C1 segment of cervical spinal cord (tissue), 14 donors: Measurements from ENCODE around the gene SCAF4.
"Not testable (repeated sequence)": the region's sequence is repeated elsewhere in the genome, so short reads cannot be mapped to it uniquely, and the experiment has no call there.

Source experiments
- DNase-seq, 14 donors: peaks; one replicate each; lab custom pipeline; 2025; lab: John Stamatoyannopoulos, UW

Gene SCAF4

DNA sequence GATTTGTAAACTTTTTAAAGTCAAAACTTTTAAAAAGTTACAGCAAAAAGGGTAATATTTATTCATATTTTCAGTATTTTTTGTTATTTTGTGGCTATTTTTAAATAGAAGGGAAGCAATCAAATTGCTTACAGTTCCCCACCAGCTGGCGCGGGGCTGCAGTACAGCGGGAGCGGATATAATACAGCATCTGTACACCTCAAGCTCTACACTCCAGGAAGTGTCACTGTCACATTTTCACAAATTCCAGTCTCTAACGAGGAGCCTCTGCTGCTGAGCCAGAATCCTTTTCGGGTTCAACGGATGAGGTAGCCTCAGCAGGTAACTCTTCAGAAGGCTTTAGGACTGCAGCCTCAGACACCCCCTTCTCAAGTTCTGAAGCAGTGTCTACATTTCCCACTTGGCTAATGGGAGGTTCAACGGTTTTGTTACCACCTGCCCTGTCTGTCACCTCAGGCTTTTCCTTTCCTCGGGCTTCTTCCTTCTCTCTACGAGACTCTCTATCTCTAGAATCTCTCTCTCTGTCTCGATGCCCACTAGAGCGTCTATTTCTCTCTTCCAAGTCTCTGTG is 60.7 kb downstream of the SCAF4 start:
- DNase-seq, result no peak

DNA sequence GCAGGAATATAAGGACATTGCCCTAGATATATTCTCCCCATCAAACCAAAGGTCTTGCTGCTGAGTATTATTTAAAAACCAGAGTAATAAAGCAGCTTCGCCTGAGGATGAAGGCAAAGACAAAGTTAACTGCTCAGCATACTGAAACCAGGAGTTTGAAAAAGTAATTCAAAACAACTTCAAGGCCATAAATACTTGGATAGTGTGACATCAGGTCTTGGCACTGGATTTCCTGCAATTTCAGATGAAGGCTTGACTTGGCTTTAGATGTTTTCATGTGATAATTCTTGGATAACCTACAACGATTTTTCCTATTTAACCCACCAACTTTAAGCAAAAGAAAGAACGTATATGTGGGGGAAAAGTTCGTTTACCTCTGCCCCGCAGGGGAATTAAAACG is 61.8 kb downstream of the SCAF4 start:
- no peak for DNase-seq

DNA sequence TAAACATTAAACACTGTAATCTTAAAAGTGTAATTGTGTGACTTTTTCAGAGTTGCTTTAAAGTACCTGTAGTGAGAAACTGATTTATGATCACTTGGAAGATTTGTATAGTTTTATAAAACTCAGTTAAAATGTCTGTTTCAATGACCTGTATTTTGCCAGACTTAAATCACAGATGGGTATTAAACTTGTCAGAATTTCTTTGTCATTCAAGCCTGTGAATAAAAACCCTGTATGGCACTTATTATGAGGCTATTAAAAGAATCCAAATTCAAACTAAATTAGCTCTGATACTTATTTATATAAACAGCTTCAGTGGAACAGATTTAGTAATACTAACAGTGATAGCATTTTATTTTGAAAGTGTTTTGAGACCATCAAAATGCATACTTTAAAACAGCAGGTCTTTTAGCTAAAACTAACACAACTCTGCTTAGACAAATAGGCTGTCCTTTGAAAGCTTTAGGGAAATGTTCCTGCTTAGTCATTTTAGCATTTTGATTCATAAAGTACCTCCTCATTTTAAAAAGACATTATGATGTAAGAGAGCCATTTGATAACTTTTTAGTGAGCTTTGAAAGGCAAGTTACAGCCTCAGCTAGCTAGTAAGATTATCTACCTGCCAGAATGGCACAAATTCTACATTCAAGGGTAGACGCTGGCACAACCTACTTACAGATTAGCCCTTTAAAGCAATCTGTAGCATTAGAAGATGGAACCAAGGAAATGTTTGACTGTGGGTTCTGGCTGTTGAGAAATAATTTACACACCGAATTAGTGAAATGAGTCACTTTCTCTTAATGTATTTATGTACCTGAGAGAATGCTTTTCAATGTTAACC is 63.0 kb downstream of the SCAF4 start:
- DNase-seq, result no peak

DNA sequence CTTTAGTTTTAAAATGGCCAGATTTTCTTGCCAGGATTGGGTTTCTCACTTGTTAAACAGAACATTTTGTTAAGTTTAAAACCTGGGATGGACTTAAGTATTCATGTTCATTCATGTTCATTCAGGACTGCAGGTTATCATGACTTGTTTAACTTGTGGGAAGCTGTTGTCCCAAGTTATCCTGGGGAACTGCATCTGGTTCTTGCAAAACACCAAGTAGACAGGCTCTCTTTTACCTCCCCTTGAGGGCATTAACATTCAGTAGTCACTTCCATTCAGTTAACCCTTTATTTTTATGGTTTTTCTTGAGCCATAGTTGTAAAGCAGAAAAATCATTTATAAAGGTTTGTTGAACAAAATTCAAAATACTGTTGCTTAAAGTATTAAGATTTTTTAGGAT is 64.3 kb downstream of the SCAF4 start:
- no peak for DNase-seq

DNA sequence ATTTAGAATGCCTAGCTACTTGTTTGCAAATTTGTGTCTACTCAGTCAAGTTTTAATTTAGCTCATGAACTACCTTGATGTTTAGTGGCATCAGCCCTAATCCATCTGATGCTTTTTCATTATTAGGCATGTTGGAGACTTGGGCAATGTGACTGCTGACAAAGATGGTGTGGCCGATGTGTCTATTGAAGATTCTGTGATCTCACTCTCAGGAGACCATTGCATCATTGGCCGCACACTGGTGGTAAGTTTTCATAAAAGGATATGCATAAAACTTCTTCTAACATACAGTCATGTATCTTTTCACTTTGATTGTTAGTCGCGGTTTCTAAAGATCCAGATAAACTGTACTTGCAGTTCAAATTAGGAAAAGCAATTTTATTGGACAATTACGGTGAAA is 64.8 kb downstream of the SCAF4 start:
- no peak for DNase-seq

DNA sequence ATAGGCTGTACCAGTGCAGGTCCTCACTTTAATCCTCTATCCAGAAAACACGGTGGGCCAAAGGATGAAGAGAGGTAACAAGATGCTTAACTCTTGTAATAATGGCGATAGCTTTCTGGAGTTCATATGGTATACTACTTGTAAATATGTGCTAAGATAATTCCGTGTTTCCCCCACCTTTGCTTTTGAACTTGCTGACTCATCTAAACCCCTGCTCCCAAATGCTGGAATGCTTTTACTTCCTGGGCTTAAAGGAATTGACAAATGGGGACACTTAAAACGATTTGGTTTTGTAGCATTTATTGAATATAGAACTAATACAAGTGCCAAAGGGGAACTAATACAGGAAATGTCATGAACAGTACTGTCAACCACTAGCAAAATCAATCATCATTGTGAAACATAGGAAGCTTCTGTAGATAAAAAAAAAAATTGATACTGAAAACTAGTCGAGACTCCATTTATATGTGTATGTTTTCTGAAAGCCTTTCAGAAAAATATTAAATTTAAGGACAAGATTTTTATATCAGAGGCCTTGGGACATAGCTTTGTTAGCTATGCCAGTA is 65.4 kb downstream of the SCAF4 start:
- no peak for DNase-seq

DNA sequence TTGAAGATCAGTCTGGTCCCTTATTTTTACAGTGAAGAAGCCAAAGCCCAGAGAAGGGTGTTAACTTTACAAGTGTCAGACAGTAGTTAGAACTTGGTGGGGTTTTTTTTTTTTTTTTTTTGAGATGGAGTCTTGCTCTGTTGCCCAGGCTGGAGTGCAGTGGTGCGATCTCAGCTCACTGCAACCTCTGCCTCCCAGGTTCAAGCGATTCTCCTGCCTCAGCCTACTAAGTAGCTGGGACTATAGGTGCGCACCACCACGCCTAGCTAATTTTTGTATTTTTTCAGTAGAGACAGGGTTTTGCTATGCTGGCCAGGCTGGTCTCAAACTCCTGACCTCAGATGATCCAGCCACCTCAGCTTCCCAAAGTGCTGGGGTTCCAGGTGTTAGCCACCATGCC is 66.0 kb downstream of the SCAF4 start:
- not testable (repeated sequence) for DNase-seq

DNA sequence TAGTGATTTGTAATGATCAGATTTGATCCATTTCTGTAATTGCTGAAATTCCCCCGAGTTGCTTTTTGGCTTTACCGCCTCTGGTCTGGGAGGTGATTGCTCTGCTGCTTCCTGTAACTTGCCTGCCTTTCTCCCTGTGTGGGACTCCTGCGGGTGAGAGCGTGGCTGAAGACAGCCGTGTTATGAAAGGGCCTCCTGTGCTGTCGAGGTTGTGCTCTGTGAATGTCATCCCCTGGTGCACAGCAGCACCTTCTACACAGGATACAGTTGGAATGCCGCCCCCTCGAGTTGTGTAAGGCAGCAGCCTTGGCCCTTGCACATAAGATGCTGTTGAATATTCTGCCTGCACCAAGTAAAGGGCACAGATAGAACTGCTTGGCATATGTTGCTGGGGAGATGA is 66.5 kb downstream of the SCAF4 start:
- no peak for DNase-seq

DNA sequence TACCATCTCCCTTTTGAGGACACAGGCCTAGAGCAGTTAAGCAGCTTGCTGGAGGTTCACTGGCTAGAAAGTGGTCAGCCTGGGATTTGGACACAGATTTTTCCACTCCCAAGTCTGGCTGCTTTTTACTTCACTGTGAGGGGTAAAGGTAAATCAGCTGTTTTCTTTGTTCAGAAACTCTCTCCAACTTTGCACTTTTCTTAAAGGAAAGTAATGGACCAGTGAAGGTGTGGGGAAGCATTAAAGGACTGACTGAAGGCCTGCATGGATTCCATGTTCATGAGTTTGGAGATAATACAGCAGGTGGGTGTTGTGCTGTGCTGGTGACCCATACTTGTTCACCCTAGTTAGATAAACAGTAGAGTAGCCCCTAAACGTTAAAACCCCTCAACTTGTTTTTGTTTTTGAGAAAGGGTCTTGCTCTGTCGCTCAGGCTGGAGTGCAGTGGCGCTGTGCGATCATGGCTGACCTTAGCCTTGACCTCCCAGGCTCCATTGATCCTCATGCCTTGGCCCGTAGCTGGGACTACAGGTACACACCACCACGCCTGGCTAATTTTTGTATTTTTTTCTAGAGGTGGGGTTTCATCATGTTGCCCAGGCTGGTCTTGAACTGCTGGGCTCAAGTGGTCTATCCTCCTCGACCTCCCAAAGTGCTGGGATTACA is 68.2 kb downstream of the SCAF4 start:
- no peak for DNase-seq

DNA sequence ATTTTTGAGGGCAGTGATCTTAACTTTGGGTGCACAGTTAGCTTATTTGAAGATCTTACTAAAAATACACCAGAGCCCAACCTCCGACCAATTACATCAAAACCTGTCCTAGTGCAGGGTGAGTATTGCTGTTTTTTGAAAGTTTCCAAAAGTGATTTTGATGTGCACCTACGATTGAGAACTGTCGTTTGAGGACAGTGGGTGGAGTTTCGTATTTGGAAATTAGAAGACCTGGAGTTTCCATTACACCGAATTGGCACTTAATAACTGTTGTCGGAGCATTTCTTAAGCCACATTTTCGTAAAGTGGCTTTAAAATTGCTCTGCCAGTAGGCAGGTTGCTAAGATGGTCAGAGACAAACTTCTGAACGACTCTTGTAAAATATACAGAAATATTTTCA is 71.3 kb downstream of the SCAF4 start:
- no peak for DNase-seq

DNA sequence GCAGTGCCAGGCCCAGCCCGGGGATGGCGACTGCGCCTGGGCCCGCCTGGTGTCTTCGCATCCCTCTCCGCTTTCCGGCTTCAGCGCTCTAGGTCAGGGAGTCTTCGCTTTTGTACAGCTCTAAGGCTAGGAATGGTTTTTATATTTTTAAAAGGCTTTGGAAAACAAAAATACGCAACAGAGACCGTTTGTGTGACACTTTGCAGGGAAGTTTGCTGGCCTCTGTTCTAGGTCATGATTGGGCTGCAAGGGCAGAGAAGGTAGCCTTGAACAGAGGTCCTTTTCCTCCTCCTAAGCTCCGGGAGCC is 71.7 kb downstream of the SCAF4 start:
- peak in 3 of 14 donors; percentile 38 to 60 (median 50) for DNase-seq

DNA sequence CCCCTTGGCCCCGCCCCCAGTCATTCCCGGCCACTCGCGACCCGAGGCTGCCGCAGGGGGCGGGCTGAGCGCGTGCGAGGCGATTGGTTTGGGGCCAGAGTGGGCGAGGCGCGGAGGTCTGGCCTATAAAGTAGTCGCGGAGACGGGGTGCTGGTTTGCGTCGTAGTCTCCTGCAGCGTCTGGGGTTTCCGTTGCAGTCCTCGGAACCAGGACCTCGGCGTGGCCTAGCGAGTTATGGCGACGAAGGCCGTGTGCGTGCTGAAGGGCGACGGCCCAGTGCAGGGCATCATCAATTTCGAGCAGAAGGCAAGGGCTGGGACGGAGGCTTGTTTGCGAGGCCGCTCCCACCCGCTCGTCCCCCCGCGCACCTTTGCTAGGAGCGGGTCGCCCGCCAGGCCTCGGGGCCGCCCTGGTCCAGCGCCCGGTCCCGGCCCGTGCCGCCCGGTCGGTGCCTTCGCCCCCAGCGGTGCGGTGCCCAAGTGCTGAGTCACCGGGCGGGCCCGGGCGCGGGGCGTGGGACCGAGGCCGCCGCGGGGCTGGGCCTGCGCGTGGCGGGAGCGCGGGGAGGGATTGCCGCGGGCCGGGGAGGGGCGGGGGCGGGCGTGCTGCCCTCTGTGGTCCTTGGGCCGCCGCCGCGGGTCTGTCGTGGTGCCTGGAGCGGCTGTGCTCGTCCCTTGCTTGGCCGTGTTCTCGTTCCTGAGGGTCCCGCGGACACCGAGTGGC is 72.2 kb downstream of the SCAF4 start, which contains the start of gene SOD1:
TSS of gene SOD1 (plus strand) at position 158 of the 723 bp plus-strand sequence. CDS start at position 235, 77 bp downstream.
- peak; percentile 67 to 96 (median 92) for DNase-seq

DNA sequence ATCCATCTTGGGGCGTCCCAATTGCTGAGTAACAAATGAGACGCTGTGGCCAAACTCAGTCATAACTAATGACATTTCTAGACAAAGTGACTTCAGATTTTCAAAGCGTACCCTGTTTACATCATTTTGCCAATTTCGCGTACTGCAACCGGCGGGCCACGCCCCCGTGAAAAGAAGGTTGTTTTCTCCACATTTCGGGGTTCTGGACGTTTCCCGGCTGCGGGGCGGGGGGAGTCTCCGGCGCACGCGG is 72.7 kb downstream of the SCAF4 start:
- no peak for DNase-seq

DNA sequence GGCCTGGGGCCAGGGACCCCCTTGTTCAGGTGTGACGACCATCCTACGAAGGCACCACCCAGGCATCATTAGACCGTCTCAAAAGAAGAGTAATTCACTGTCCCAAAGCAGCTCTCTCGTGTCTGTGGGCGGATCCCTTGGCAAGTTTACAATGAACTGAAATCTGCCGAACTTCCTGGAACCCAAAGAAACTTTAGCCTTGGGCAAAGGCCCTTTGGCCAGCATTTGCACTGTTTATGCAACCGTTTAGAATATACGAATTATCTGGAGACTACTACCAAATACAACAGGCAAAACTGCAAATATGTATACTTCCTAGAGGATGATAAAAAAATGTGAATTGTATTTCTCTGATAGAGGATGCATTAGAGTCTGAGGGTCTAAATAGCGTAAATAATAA is 73.9 kb downstream of the SCAF4 start:
- DNase-seq, result no peak

DNA sequence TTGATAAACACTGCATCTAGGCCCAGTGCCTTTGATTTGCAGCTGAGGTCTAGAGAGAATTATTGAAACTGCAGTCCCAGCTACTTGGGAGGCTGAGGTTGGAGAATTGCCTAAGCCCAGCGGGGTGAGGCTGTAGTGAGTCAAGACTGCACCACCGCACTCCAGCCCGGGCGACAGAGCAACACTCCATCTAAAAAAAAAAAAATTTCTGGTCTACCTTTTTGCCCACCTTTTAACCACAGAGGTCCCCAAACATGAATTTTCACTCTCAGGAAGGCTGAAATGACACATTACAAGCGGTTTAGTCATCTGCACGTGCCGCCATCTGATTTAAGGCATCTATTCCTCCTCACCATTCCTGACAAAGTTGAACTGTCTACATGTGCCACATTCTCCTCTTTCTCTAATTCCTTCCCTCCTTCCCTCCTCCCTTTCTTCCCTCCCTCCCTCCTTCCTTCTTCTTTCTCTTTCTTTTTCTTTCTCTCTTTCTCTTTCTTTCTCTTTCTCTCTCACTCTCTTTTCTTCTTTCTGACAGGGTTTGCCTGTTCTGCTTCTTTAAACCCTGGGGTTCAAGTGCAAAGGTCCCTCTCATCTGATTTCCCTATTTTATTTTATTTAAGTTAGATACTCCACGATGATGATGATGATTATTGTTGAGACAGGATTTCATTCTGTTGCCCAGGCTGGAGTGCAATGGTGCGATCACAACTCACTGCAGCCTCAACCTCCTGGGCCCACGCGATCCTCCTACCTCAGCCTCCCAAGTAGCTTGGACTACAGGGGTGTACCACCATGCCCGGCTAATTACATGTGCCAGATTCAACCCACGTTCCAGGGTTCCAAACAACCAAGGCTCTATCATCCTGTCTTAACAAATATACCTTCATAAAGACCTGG is 75.5 kb downstream of the SCAF4 start:
- DNase-seq, result no peak

DNA sequence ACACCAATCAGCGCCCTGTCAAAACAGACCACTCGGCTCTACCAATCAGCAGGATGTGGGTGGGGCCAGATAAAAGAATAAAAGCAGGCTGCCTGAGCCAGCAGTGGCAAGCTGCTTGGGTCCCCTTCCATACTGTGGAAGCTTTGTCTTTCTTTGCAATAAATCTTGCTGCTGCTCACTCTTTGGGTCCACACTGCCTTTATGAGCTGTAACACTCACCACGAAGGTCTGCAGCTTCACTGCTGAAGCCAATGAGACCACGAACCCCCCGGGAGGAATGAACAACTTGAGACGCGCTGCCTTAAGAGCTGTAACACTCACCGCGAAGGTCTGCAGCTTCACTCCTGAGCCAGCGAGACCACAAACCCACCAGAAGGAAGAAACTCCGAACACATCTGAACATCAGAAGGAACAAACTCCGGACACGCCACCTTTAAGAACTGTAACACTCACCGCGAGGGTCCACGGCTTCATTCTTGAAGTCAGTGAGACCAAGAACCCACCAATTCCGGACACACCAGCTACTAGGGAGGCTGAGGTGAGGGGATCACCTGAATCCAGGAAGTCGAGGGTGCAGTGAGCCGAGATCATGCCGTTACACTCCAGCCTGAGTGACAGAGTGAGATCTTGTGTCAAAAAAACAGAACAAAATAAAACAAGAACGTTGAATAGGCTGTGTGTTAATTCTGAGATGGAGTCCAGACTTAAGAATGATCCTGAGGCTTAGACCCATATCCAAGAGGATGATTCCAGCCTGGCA is 76.9 kb downstream of the SCAF4 start:
- not testable (repeated sequence) for DNase-seq

DNA sequence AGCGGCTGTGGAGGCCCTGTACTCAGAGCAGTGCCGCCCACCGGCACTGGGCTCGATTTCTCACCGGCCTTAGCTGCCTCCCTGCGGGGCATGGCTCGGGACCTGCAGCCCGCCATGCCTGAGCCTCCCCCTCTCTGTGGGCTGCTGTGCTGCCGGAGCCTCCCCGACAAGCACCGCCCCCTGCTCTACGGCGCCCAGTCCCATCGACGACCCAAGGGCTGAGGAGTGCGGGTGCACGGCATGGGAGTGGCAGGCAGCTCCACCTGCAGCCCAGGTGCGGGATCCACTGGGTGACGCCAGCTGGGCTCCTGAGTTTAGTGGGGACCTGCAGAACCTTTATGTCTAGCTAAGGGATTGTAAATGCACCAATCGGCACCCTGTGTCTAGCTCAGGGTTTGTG is 77.6 kb downstream of the SCAF4 start:
- no peak for DNase-seq

DNA sequence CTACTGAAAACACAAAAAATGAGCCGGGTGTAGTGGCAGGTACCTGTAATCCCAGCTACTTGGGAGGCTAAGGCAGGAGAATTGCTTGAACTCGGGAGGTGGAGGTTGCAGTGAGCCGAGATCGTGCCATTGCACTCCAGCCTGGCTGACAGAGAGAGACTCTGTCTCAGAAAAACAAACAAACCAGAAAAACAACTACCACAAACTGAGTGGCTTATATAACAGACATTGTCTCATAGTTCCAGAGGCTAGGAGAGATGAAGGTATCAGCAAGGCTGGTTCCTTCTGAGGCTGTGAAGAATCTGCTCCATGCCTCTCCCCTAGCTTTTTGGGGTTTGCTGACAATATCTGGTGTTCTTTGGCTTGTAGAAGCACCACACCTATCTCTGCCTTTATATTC is 80.4 kb downstream of the SCAF4 start:
- not testable (repeated sequence) for DNase-seq

DNA sequence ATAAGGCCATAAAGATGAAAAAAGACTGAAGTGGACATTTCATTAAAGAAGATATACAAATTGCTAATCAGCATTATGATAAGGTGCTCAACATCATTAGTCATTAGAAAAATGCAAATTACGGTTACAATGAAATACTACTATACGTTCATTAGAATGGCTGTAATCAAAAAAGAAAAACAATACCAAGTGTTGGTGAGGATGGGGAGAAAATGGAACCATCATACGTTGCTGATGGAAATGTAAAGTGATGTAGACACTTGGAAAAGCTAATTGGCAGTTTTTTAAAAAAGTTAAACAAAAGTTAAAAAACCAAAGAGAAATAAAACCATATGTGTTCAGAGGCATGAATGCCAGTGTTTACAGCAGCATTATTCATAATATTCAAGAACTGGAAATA is 81.0 kb downstream of the SCAF4 start:
- no peak for DNase-seq

DNA sequence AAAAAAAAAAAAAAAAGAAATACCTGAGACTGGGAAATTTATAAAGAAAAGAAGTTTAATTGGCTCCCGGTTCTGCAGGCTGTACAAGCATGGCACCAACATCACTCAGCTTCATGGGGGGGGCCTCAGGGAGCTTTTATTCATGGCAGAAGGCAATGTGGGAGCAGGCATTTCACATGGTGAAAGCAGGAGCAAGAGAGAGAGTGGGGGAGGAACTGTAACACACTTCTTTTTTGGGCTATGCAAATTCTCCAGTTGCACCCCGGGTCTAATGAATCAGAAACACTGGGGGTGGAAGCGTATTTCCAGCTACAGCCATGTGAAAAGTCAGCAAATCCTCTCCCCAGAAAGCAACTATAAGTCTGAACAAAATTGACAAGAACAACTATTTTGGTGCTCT is 84.3 kb downstream of the SCAF4 start:
- DNase-seq, result no peak
